Heart right ventricle (tissue), 16 donors: ENCODE data around the gene ZNF331. TPM values are rescaled to one million over a fixed set of nuclear protein-coding genes. Genes with fewer than 3 reads are reported as not detected.

Experiments
- ATAC-seq, 8 donors: fragments of 200-7000 bp; cut with Tn5 transposase; one replicate each; pipeline ENCODE4 v1.9.1; 2020; ENCODE audit warnings: mild to moderate bottlenecking in 8 of 8, moderate library complexity in 8 of 8, moderate number of reproducible peaks in 1 of 8
- DNase-seq, 2 donors: peaks; one replicate each; pipeline ENCODE4 v3.0.0-alpha.2; 2020
- H3K27ac ChIP-seq, 10 donors: fragments of 200-600 bp; sonication (generic) in 2 of 10; one replicate each; pipeline versions ENCODE4 v1.5.0 to v1.8.0; 2020 to 2022; ENCODE audit warnings: mild to moderate bottlenecking in 3 of 10
- H3K27me3 ChIP-seq, 7 donors: fragments of 200-600 bp; one replicate each; pipeline ENCODE4 v1.8.0; 2021 to 2022; ENCODE audit warnings: mild to moderate bottlenecking in 2 of 7
- H3K36me3 ChIP-seq, 9 donors: fragments of 200-600 bp; sonication (generic) in 1 of 9; one replicate each; pipeline versions ENCODE4 v1.5.0 to v1.8.0; 2020 to 2022; ENCODE audit warnings: mild to moderate bottlenecking in 2 of 9
- H3K4me1 ChIP-seq, 9 donors: fragments of 200-600 bp; sonication (generic) in 1 of 9; one replicate each; pipeline versions ENCODE4 v1.5.0 to v1.8.0; 2020 to 2022; ENCODE audit warnings: mild to moderate bottlenecking in 4 of 9
- H3K4me3 ChIP-seq, 10 donors: fragments of 200-600 bp; sonication (generic) in 2 of 10; one replicate each; pipeline versions ENCODE4 v1.5.0 to v1.8.0; 2020 to 2022; ENCODE audit warnings: mild to moderate bottlenecking in 7 of 10, moderate library complexity in 2 of 10
- H3K9me3 ChIP-seq, 11 donors: fragments of 200-600 bp in 10 of 11; sonication (generic) in 2 of 11; one replicate each; pipeline versions ENCODE4 v1.5.0 to v1.8.0; 2013 to 2022; ENCODE audit warnings: mild to moderate bottlenecking in 2 of 11, control low read depth in 1 of 11, moderate library complexity in 1 of 11
- WGBS, 2 donors: extraction: QIAGEN DNeasy Blood & Tissue Kit; methylation state at CpG; one replicate each; pipeline ENCODE4 v1.1.7; 2013; ENCODE audit warnings: inconsistent platforms in 1 of 2; 5-methylcytosine and 5-hydroxymethylcytosine counted together
- intact Hi-C, 10 donors: fragments of 100-400 bp; cut with DNase I; formaldehyde crosslinking; loops; one replicate each; pipeline versions ENCODE4 v1.11.1 to v1.14.2; 2022
- polyA plus RNA-seq, 2 donors: library from polyadenylated mRNA; stranded (reverse); fragments of 200-250 nt; gene quantifications; one replicate each; pipeline ENCODE4 v1.2.3, GENCODE V29; 2013
- total RNA-seq, 10 donors: library from RNA; stranded (reverse); fragmentation: NEBNext Ultra II Directional in 3 of 10; extraction: Animal tissue kit (Norgen Biotek cat#: 25700) in 3 of 10; gene quantifications; one replicate each; pipeline versions ENCODE4 v1.2.1 to v1.2.4, GENCODE V29; 2021 to 2023
- TF ChIP-seq, protein P1 (sequence below), 9 donors: fragments of 200-600 bp; sonication (generic) in 2 of 9; IDR thresholded peaks; one replicate each; pipeline versions ENCODE4 v1.5.0 to v1.8.0; 2021 to 2022; ENCODE audit warnings: antibody characterized with exemption in 9 of 9, mild to moderate bottlenecking in 5 of 9, moderate library complexity in 1 of 9
- donor health status: Arrhythmogenic right ventricular cardiomyopathy.
- donor health status: ischemic (EF 13 %, LVEDD 7.1; RV severe dilation, severe dysfunction).
- donor health status: healthy with polysubstance abuse.
- donor health status: DM: no; HTN: yes; CAD: no.
- donor health status: DM: no; HTN: no; CAD: no.
- donor health status: ischemic (EF 25% LVEDD 6.9; RV normal size, moderate dysfunction).
- donor health status: ischemic (EF 25% LVEDD 5.7; RV mildly dilated, moderate dysfunction).
- donor health status: healthy.
- donor health status: DM: yes; HTN: yes; CAD: no.
- donor health status: Ischemic cardiomyopathy.
- donor health status: ischemic (EF 35%, LVEDD 5.7; RV mildly dilated, moderate dysfunction).
- donor health status: nonischemic (EF 11% LVEDD 7.7; RV severe dilation, severe dysfunction).
- donor health status: DM: yes; HTN: yes; CAD: no.
- donor health status: PGD.
- donor health status: ischemic (EF 29% LVEDD 5.4; RV normal size, mild dysfunction).
- donor health status: nonischemic (EF 23%, LVEDD 6.1; RV moderate dilation, normal function).

ZNF331 gene
- total and polyA plus RNA-seq, 12 donors: 5.1 to 21.9 (median 14.4) TPM

GRCh38 chr19:53554804-53555203 is 16.9 kb downstream of the ZNF331 start:
- no peak for DNase-seq
- Histone ChIP-seq H3K27ac (peak overlapping the region; percentile 10 to 92 (median 85)), H3K27me3 (no peaks in the 10 kb centered on the region), H3K4me1 (peaks cover 0 to 20% (median 5%) of the 10 kb centered on the region in 9 donors), H3K36me3 (peaks cover 0 to 33% (median 8%) of the 10 kb centered on the region in 9 donors), H3K4me3 (peak overlapping the region; percentile 42 to 75 (median 62)), H3K9me3 (no peaks in the 10 kb centered on the region)
- peak; percentile 14 to 66 (median 28) for ATAC-seq
- WGBS, 2 donors: 49 to 57% methylated on average over 24 of the region's 24 CpGs
- intact Hi-C loops: no loop called here
- TF ChIP-seq, protein P1, sequence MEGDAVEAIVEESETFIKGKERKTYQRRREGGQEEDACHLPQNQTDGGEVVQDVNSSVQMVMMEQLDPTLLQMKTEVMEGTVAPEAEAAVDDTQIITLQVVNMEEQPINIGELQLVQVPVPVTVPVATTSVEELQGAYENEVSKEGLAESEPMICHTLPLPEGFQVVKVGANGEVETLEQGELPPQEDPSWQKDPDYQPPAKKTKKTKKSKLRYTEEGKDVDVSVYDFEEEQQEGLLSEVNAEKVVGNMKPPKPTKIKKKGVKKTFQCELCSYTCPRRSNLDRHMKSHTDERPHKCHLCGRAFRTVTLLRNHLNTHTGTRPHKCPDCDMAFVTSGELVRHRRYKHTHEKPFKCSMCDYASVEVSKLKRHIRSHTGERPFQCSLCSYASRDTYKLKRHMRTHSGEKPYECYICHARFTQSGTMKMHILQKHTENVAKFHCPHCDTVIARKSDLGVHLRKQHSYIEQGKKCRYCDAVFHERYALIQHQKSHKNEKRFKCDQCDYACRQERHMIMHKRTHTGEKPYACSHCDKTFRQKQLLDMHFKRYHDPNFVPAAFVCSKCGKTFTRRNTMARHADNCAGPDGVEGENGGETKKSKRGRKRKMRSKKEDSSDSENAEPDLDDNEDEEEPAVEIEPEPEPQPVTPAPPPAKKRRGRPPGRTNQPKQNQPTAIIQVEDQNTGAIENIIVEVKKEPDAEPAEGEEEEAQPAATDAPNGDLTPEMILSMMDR (IDR thresholded peaks at IDR 0.05): no peak

- H3K4me3 ChIP-seq: peak overlapping the region in 8 of 10 donors; percentile 53 to 75 (median 62)
- ATAC-seq (no peak), DNase-seq (no peak)
- H3K36me3 ChIP-seq: peaks cover 0 to 38% (median 8%) of the 10 kb centered on the region in 9 donors
- H3K4me1 ChIP-seq: peaks cover 0 to 20% (median 5%) of the 10 kb centered on the region in 9 donors
- TF ChIP-seq, protein P1 (IDR thresholded peaks at IDR 0.05): no peak
- 89 to 91% methylated on average over 12 to 13 of the region's 13 CpGs for WGBS, 2 donors
- H3K27me3 ChIP-seq: no peaks in the 10 kb centered on the region
- intact Hi-C loops: no loop called here
- H3K27ac ChIP-seq: peak overlapping the region in 7 of 10 donors; percentile 78 to 92 (median 89)
- H3K9me3 ChIP-seq: no peaks in the 10 kb centered on the region
Observed at GRCh38 chr19:53555352-53555751, 17.4 kb downstream of the ZNF331 start.

- Histone ChIP-seq H3K27ac (no peak overlapping the region), H3K4me3 (no peak overlapping the region), H3K36me3 (peaks cover 0 to 88% (median 25%) of the 10 kb centered on the region in 9 donors), H3K9me3 (peaks cover 0 to 28% (median under 1%) of the 10 kb centered on the region in 11 donors), H3K27me3 (no peaks in the 10 kb centered on the region), H3K4me1 (no peaks in the 10 kb centered on the region)
- intact Hi-C loops: no loop called here
- ATAC-seq (no peak), DNase-seq (no peak)
- 94 to 95% methylated on average over 12 of the region's 12 CpGs for WGBS, 2 donors
- TF ChIP-seq, protein P1 (IDR thresholded peaks at IDR 0.05): no peak
Observed at GRCh38 chr19:53571339-53571738, 33.4 kb downstream of the ZNF331 start.

GRCh38 chr19:53576941-53577653 is 39.2 kb downstream of the ZNF331 start:
- 96 to 98% methylated on average over 20 of the region's 20 CpGs for WGBS, 2 donors
- peaks cover 8 to 88% (median 56%) of the 10 kb centered on the region in 9 donors for H3K36me3 ChIP-seq
- no peaks in the 10 kb centered on the region for H3K4me1 ChIP-seq
- H3K27me3 ChIP-seq: no peaks in the 10 kb centered on the region
- intact Hi-C loops: no loop called here
- no peak overlapping the region for H3K27ac ChIP-seq
- no peak overlapping the region for H3K4me3 ChIP-seq
- TF ChIP-seq, protein P1 (IDR thresholded peaks at IDR 0.05): no peak
- peaks cover 0 to 85% (median 19%) of the 10 kb centered on the region in 11 donors for H3K9me3 ChIP-seq
- ATAC-seq (no peak), DNase-seq (no peak)
